Mammary epithelial cell (primary cell): ENCODE measurements around the gene XRCC2.

Source experiments
- EZH2 ChIP-seq: IDR thresholded peaks from 2 replicates; pipeline ENCODE4 v1.6.1; 2012; ENCODE audit warnings: low read length, inconsistent platforms, borderline replicate concordance
- TF ChIP-seq, protein P1 (sequence below), 2 donors: IDR thresholded peaks in 1 of 2; conservative IDR thresholded peaks in 1 of 2; 2 replicates each; pipeline ENCODE4 v1.5.1; 2011 to 2012; ENCODE audit warnings: inconsistent platforms in 2 of 2, low read length in 2 of 2, mild to moderate bottlenecking in 2 of 2, control low read depth in 1 of 2, low read depth in 1 of 2; ENCODE audit not compliant: insufficient read depth in 1 of 2; ENCODE audit errors: extremely low read depth in 1 of 2

DNA sequence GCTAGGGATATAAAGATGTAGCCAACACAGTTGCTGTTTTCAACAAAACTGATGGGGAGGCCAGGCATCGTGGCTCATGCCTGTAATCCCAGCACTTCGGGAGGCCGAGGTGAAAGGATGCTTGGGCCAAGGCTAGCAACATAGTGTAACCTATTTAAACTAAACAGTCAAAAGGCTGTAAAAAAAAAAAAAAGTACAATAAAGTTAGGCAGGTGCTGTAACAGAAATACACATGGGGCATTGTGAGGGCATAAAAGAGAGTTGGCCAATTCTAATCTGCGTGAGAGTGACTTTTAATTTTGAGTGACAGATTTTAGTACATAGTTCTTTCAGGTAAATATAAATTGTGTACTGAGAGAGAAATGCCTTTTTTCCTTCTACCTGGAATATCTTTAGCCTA, 6.2 kb downstream of the XRCC2 start:
- TF ChIP-seq, protein P1, sequence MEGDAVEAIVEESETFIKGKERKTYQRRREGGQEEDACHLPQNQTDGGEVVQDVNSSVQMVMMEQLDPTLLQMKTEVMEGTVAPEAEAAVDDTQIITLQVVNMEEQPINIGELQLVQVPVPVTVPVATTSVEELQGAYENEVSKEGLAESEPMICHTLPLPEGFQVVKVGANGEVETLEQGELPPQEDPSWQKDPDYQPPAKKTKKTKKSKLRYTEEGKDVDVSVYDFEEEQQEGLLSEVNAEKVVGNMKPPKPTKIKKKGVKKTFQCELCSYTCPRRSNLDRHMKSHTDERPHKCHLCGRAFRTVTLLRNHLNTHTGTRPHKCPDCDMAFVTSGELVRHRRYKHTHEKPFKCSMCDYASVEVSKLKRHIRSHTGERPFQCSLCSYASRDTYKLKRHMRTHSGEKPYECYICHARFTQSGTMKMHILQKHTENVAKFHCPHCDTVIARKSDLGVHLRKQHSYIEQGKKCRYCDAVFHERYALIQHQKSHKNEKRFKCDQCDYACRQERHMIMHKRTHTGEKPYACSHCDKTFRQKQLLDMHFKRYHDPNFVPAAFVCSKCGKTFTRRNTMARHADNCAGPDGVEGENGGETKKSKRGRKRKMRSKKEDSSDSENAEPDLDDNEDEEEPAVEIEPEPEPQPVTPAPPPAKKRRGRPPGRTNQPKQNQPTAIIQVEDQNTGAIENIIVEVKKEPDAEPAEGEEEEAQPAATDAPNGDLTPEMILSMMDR (conservative IDR thresholded peaks at IDR 0.05 in 1 of 2, IDR thresholded peaks at IDR 0.05 in 1 of 2; ENCODE audit: extremely low read depth in 1 of 2, insufficient read depth in 1 of 2, low read depth in 1 of 2, low read length in 2 of 2) = no peak
- TF ChIP-seq EZH2 = no peak
